Measurements from ENCODE around the gene GRAMD1B.

GRAMD1B gene

DNA sequence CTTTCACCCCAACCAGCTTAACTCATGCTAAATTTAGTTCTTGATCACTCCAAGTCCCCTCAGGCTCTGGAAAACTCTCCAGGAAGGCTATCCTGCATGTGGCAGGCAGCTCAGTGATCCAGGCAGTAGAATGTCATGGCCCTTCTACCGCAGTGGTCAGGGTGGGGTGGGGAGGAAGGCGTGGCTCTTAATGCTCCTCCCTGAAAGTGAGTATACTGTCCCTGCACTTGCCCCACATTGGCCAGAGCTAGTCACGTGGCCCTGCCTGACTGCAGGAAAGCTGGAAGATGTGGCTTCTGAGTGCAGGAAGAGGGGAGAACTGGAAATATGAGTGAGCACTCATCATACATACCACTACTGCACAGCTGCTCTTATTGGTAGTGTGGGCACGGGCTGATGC, 102.1 kb downstream of the GRAMD1B start:
- Histone ChIP-seq H3K27me3 (ENCODE audit: insufficient read depth, poor library complexity, severe bottlenecking) (no peaks in the 10 kb centered on the region), H3K27ac (replicated peaks) (no peak overlapping the region), H3K4me3 (replicated peaks; ENCODE audit: insufficient read depth, low read length) (no peak overlapping the region)
- no peak for TF ChIP-seq CTCF (IDR thresholded peaks at IDR 0.05; ENCODE audit: insufficient read depth, low read length)
- no peak for TF ChIP-seq REST (IDR thresholded peaks at IDR 0.05; ENCODE audit: insufficient replicate concordance, low read depth)
- no peak for TF ChIP-seq GABPA (IDR thresholded peaks at IDR 0.05; ENCODE audit: low read depth)
- TF ChIP-seq POLR2AphosphoS5 (IDR thresholded peaks at IDR 0.05; ENCODE audit: low read depth): no peak
- no peak for TF ChIP-seq SPI1 (IDR thresholded peaks at IDR 0.05; ENCODE audit: borderline replicate concordance, low read depth)
- no peak for DNase-seq (ENCODE audit: low read depth in 1 of 2, low spot score in 1 of 2)

DNA sequence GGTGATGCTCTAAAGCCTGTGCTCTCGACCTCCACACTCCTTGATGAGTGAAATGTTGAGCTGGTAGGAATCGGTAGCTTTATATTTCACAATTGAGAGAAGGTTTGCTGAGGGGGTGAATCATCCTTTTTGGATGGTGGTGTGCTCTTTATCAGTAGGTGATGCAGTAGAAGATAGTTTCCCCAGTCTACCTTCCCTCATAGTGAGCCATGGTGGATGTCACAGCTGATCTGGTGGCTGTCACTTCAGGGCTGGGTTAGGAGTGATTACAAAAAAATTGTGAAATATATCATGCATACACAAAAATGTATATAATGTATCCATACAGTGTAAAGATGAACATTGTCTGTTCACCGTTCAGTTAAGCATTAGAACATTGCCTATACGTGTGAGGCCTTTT, 105.3 kb downstream of the GRAMD1B start:
- no peak for DNase-seq (ENCODE audit: low read depth in 1 of 2, low spot score in 1 of 2)
- no peak for TF ChIP-seq SPI1 (IDR thresholded peaks at IDR 0.05; ENCODE audit: borderline replicate concordance, low read depth)
- no peak for TF ChIP-seq POLR2AphosphoS5 (IDR thresholded peaks at IDR 0.05; ENCODE audit: low read depth)
- no peak for TF ChIP-seq GABPA (IDR thresholded peaks at IDR 0.05; ENCODE audit: low read depth)
- no peak for TF ChIP-seq CTCF (IDR thresholded peaks at IDR 0.05; ENCODE audit: insufficient read depth, low read length)
- no peak for TF ChIP-seq REST (IDR thresholded peaks at IDR 0.05; ENCODE audit: insufficient replicate concordance, low read depth)
- no peaks in the 10 kb centered on the region for H3K27me3 ChIP-seq (ENCODE audit: insufficient read depth, poor library complexity, severe bottlenecking)
- H3K27ac ChIP-seq (replicated peaks): no peak overlapping the region
- H3K4me3 ChIP-seq (replicated peaks; ENCODE audit: insufficient read depth, low read length): no peak overlapping the region

DNA sequence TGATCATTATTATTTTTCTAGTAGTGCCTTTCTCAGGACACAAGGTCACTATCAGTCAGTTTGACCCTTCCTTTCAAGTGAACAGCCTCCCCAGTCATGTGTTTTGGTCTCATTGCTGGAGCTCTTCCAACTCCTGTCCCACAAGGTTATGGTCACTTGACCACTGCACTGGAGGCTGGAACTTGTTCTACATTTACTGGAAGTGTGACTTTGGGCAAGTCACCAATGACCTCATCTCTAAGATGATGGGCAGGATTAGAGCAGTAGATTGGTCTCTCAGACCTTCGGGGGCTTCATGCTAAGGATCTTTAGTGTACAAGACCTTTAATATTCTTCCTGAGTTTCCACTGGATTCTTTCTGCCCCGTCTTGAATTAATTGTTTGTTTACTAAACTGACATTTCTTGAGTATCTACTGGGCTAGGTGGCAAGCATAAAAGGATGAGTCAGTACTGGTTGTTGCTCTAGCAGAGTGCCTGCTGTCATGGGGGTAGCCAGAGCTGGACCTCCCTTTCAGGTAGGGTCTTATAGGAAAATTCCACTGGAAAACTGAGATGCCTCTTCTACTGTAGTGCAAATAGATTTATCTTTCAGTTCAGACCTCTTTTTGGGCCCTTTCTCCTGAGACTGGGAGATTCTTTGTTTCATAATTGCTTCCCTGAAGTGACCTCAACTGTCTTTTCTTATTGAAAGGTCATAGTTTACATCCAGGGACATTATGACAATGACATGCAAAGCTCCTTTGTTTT, 106.8 kb downstream of the GRAMD1B start:
- TF ChIP-seq POLR2AphosphoS5 (IDR thresholded peaks at IDR 0.05; ENCODE audit: low read depth) (no peak), SPI1 (IDR thresholded peaks at IDR 0.05; ENCODE audit: borderline replicate concordance, low read depth) (no peak), GABPA (IDR thresholded peaks at IDR 0.05; ENCODE audit: low read depth) (no peak), REST (IDR thresholded peaks at IDR 0.05; ENCODE audit: insufficient replicate concordance, low read depth) (no peak), CTCF (IDR thresholded peaks at IDR 0.05; ENCODE audit: insufficient read depth, low read length) (no peak)
- DNase-seq (ENCODE audit: low read depth in 1 of 2, low spot score in 1 of 2): no peak
- no peaks in the 10 kb centered on the region for H3K27me3 ChIP-seq (ENCODE audit: insufficient read depth, poor library complexity, severe bottlenecking)
- H3K4me3 ChIP-seq (replicated peaks; ENCODE audit: insufficient read depth, low read length): no peak overlapping the region
- H3K27ac ChIP-seq (replicated peaks): no peak overlapping the region
